GM13976 (cell line): Measurements from ENCODE around the gene ASPDH.

Experiments
- DNase-seq: peaks from one replicate; pipeline ENCODE4 v3.0.0; 2012; ENCODE audit warnings: low spot score
- in situ Hi-C: fragments of 300-500 bp; cut with MboI; formaldehyde crosslinking; loops from one replicate; pipeline ENCODE4 v1.12.0; 2022; ENCODE audit warnings: low sequenced_read_pairs, mixed read lengths, inconsistent platforms; ENCODE audit not compliant: unreplicated experiment
- TF ChIP-seq, protein P1 (sequence below): IDR thresholded peaks from 2 replicates; pipeline ENCODE4 v1.5.1; 2012; ENCODE audit warnings: borderline replicate concordance, mild to moderate bottlenecking; ENCODE audit not compliant: insufficient read depth; ENCODE audit errors: extremely low read depth, missing control alignments, control extremely low read depth

Gene ASPDH

DNA sequence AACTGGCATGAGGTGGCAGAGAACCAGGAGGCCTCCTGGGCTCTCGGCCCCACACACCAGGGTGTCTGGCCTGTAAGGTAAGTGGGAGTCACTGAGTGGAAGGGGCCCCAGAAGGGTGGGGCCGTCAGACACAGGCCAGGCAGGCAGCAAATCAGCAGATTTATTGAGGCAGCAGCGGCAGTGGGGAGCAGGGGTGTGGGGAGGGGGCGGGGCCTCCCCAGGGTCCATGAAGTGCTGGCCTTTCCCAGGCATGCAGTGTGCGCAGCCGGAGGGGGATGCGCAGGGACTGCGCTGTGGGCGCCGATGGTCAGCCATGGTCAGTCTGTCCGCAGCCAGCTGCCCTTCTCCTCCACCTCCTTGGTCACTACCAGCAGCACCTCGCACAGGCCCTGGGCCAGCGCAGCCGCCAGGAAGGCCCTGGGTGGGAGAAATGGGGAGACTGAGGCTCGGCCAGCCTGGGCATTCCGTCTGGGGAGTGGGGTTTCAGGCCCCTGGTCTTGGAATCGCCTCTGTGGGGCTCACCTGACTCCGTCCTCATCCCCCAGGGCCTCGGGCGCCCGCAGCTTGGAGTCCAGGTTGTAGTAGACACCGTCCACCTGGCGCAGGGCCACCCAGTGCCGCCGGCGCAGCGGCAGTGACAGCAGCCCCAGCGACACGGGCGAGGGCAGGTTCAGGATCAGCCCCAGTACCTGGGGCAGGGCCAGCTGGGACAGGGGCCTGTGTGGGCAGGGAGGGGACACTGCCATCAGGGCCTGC lies 7.7 kb downstream of the ASPDH start:
- TF ChIP-seq, protein P1, sequence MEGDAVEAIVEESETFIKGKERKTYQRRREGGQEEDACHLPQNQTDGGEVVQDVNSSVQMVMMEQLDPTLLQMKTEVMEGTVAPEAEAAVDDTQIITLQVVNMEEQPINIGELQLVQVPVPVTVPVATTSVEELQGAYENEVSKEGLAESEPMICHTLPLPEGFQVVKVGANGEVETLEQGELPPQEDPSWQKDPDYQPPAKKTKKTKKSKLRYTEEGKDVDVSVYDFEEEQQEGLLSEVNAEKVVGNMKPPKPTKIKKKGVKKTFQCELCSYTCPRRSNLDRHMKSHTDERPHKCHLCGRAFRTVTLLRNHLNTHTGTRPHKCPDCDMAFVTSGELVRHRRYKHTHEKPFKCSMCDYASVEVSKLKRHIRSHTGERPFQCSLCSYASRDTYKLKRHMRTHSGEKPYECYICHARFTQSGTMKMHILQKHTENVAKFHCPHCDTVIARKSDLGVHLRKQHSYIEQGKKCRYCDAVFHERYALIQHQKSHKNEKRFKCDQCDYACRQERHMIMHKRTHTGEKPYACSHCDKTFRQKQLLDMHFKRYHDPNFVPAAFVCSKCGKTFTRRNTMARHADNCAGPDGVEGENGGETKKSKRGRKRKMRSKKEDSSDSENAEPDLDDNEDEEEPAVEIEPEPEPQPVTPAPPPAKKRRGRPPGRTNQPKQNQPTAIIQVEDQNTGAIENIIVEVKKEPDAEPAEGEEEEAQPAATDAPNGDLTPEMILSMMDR: no peak
- in situ Hi-C loops: no loop called here

DNA sequence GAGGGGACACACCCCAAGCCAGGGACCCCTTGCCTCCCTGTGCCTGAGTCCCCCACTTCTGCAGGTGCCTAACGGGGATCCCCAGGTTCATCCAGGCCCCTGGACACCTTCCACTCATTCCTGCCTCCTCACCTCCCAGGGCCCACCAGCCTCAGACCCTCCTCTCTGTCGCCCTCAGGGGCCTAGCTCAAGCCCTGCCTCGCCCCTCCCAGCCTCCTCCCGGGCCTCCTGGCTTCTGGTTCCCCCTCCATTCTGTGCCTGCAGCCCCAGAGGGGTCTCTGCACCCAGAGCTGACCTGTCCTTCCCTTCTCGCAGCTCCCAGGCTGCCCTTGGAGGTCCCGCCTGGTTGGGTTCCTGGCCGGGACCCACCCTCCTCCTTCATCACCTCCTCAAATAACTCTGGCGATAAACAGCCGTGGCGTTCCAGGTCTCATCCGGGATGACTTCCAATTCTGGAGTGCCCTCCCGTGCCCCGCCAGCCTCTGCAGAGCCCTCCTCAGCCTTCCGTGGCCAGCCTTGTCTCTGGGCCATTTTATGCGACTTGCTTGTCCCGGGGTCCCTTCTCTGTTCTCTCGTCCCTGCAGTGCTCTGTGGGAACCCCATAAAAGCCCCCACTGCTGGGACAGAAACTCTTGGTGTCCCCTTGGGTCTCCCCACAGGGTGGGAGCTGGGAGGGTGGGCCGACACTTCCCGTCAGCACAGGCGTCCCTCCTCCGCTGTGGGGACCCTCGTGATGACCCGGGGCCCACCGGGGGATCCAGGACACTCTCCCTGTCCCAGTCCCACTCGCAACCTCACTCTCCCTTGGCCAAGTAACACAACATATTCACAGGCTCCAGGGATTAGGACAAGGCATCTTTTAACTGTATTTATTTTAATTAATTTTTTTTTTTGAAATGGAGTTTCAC lies 11.9 kb downstream of the ASPDH start:
- in situ Hi-C loops: no loop called here
- no peak for DNase-seq
- TF ChIP-seq, protein P1: no peak

More for the DNA sequence above, 7.7 kb downstream of the ASPDH start:
- no peak for DNase-seq

DNA sequence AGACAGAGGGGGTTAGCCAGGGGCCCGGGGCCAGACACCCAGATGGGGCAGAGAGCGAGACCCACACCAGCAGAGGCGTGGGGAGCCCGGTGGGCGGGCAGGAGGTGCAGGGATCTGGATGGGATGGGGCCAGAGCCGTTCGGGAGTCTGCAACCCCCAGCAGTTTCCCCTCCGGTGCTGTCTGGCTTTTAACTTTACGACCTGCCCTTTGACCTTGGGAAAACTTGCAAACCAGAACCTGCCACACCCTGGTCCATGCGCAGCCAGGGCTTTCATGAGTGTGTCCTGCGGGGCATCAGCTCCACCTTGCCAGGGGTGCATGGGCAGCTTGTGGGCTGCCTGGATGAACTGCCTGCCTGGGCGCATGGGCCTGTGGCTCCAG lies 12.5 kb downstream of the ASPDH start:
- in situ Hi-C loops: no loop called here
- TF ChIP-seq, protein P1: no peak
- no peak for DNase-seq

DNA sequence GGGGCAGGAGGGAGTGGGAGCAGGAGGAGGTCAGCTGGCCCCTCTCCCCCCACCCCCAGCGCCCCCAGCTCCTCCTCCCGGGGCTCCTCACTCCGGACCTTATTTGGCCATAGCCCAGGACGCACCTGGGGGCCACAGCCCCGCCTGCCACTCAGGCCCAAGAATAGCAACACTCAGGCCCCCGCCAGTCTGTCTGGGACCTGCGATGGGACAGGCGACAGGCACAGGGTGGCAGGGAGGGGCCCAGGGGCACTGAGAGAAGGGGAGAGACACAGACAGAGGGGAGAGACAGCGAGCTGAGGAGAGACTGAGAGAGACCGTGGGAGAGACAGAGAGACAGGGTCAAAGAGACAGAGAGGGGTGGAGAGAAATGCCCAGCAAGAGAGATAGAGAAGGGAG lies 13.0 kb downstream of the ASPDH start:
- in situ Hi-C loops: no loop called here
- TF ChIP-seq, protein P1: no peak
- DNase-seq: no peak

DNA sequence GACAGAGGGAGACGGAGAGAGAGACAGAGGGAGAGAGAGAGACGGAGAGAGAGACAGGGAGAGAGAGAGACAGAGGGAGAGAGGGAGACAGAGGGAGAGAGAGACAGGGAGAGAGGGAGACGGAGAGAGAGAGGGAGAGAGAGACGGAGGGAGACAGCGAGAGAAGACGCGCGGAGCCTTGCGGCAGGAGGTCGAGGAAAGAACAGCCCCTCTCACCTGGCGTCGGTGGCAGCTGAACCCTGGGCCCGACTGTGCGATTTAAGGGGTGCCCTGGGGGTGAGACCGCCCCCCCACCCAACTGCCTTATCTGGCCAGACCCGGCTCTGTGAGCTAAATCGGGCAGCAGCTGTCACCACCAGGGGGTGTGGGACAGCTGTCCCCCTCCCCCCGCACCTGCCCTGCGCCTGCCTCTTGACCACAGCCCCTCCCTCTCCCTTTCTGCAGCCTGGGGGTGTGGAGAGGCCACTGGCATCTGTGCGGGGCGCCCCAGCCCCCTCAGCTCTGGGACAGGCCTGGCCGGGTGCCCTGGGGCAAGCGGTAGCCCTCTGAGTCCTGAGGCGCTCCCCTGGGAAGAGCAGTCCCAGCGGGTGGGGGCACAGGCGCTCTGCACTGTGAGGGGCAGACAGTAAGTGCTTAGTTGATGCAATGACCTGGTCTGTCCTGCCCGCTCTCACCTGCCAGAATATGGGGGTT lies 13.5 kb downstream of the ASPDH start:
- in situ Hi-C loops: no loop called here
- TF ChIP-seq, protein P1: no peak
- DNase-seq: peak; percentile 79

DNA sequence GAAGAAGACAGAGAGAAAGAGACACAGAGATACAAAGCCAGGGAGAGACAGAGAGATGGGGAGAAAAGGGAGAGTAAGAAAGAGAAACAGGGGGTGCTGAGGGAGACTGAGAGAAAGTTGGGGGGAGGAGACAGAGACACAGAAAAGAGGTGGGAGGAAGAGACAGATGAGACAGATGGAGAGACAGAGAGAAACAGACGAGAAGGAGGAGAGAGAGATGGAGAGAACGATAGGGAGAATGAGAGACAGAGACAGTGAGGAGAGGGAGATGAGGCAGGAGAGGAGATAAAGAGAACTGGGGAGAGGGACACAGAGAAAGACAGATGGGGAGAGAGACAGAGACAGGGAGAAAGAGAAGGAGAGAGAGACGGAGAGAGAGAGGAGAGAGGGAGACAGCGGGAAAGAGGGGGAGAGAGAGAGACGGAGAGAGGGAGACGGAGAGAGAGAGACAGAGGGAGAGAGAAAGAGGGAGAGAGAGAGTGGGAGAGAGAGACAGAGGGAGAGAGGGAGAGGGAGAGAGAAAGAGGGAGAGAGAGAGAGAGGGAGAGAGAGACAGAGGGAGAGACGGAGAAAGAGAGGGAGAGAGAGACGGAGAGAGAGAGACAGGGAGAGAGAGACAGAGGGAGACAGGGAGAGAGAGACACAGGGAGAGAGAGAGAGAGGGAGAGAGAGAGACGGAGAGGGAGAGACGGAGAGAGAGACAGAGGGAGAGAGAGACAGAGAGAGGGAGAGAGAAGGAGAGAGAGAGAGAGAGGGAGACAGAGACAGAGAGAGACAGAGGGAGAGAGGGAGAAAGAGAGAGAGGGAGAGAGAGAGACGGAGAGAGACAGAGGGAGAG lies 15.3 kb downstream of the ASPDH start:
- no peak for DNase-seq
- in situ Hi-C loops: no loop called here
- TF ChIP-seq, protein P1: no peak
